GM18508 (cell line): ENCODE data around the gene FBXO44.
"Not testable (repeated sequence)": the region's sequence is repeated elsewhere in the genome, so short reads cannot be mapped to it uniquely, and the experiment has no call there.

Experiments
- ATAC-seq: cut with Tn5 transposase; IDR thresholded peaks from one replicate; pipeline ENCODE4 v1.9.1; 2021; ENCODE audit warnings: moderate number of reproducible peaks; ENCODE audit not compliant: insufficient read depth, unreplicated experiment

FBXO44 gene

DNA sequence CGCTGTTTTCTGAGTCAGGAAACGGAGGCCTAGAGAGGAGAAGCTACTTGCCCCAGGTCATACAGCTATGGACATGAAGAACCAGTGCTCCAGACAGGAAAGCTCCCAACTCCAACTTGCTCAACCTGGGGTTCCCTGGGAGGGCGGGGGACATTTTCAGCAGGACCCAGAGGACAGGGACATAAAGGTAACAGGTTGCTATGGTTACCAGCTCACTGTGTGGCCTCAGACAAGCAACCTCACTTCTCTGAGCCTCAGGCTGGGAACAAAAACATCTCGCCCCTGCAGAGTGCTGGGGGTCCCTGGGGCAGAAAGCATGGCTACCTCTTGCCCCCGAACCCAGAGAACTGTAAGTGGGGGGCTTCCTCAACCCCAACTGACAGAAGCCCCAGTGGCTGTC, 16.6 kb upstream of the FBXO44 start:
- ATAC-seq, result no peak

DNA sequence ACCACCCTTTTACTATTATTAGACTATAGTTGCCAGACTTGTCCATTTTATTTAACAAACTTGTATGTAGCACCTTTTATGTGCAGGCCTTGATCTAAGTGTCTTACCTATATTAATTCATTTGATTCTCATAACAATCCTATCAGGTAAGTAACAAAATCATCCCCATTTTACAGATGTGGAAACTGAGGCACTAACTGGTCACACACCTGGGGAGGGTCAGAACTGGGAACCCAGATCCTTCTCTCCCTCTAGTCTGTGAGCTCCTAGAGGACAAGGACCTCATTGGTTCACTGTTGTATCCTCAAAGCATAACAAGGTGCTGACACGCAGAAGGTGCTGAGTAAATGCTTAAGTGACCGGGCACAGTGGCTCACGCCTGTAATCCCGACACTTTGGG, 15.3 kb upstream of the FBXO44 start:
- no peak for ATAC-seq

DNA sequence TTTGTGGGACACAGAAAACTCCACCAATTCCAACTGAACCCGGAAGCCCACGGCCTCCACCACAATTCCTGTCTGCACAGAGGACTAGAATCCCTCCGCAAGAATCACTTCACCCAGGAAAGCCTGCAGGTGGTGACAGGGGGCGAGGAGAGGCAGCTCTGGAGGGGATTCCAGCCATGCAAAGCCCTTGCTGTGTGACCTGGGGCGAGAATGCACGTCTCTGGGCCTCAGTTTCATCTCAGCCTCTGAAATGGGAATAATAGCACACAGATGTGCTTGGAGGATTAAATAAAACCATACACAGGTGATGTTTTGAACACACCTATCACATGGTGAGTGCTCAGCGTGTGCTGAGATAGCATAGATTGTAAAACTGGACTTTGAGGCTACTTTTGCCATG, 14.6 kb upstream of the FBXO44 start:
- no peak for ATAC-seq

DNA sequence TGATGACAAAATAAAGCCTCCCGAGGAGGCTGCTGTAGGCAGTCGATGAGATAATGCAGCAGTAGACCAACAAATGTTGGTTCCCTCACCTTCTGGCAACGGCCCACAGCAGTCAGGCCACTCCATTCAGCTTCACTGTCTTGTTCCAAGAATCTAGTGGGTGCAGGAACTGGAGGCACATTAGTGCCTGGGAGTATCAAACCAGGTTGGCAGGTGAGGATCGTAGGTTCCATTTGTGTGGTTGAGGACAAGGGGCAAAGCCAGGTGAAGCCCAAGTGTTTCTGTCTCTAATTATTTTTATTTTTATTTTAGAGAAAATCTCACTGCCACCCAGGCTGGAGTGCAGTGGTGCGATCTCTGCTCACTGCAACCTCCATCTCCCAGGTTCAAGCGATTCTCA, 13.7 kb upstream of the FBXO44 start:
- no peak for ATAC-seq

DNA sequence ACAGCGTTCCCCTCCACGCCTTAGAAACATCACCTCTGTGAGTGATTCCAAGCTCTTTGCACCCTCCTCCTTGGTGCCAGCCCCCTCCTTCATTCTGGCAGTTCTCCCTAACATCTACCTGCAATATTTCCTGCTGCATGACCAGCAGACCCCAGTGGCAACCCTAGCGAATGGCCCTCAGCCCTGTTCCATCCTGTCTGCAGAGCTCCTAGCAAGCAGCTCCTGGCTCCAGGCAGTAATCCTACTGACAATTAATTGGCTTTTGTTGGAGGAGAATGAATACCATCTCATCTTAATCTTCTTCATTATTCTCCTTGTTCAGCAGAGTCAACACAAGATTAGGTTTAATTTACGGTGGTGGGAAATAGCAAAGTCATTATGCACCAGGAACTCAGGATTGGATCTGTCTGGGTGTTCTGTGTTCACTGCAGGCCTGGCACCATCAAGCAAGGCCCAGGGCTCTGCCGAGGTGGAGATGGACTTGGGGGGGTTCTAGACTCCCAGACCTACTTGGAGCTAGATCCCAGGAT, 12.8 kb upstream of the FBXO44 start:
- no peak for ATAC-seq

DNA sequence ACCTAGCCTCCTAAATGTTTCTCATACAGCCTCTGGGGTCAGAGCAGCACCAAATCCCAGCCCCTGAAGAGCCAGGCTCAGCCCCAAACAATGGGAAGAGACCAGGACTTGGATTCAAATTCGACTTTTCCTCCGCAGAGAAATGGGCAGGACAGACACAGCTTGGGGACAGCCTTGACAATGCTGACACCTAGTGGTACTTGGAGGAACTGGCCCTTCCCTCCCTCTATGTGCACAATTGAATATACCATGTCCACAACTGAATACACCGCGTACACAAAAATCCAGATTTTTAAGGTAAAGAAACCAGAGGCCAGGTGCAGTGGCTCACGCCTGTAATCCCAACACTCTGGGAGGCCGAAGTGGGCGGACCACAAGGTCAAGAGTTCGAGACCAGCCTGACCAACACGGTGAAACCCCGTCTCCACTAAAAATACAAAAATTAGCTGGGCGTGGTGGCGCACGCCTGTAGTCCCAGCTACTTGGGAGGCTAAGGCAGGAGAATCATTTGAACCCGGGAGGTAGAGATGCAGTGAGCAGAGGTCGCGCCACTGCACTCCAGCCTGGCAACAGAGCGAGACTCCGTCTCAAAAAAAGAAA, 12.2 kb upstream of the FBXO44 start:
- not testable (repeated sequence) for ATAC-seq

DNA sequence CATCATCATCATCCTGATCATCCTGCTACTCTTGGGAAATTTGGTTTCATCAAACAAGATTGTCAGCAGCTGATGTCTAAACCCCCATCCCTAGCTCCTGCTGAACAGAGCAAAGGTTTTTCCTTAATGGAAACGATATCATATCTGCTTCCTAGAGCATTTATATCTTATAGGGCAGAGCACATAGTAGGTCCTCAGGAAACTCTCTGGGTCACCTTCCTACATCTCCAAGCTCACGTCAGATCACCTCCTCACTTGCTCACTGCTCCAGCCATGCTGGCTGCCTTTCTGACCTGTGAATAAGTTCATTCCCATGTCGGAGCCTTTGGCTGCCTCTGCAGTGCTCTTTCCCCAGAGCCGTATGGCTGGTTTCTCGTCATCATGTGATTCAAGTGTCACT, 10.9 kb upstream of the FBXO44 start:
- ATAC-seq, result no peak

DNA sequence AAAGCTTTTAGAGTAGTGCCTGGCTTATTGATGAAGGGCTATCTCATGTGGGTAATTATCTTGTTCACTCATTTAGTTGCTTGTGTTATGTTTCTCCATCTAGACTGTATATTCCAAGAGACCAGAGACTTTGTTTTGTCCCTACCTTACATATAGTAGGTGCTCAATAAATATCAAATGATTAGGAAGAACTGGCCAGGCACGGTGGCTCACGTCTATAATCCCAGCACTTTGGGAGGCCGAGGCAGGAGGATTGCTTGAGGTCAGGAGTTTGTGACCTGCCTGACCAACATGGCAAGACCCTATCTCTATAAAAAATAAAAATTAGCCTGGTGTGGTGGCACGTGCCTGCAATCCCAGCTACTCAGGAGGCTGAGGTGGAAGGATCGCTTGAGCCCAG, 9.4 kb upstream of the FBXO44 start:
- no peak for ATAC-seq

DNA sequence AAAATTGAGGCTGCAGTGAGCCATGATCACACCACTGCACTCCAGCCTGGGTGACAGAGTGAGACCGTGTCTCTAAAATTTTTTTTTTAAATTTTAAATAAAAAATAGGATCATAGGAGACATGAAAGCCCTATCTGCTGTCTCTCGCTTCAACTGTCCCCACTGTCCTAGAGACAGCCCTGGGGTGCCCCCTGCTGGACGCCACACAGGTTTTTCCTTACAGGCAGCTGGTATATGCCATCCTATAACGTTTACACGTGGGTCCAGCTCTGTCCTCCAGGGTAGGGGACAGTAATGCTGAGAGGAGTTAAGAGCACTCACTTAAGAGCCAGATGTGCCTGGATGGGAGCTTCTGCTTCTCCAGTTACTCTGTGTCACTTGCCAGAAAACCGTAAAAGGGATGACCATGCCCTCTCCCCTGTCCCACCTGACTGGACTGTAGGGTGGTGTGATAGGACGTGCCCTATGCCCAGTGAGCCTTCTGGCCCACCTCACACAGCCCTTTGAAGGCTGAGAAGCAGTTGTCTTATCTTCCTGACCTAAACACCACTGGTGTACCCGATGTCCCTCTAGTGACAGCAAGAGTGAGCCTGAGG, 8.9 kb upstream of the FBXO44 start:
- no peak for ATAC-seq

DNA sequence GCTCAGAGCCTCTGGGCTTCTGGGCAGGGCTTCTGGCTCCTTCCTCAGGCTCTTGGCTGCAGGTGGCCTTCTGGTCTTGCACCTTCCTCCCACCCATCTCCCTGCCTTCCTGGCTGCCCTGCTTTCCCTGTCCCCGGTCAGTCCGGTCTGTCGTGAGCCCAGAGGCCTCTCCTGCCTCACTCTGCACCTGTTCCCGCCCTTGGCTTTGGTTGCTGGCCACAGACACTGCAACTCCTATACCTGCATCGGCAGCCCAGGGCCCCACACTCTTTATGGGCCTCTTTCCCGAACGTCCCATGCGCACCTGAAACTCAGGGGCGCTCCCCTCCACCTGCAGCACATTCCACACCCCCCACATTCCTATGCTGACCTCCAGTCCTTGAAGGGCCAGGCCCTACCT, 8.4 kb upstream of the FBXO44 start:
- ATAC-seq, result no peak

DNA sequence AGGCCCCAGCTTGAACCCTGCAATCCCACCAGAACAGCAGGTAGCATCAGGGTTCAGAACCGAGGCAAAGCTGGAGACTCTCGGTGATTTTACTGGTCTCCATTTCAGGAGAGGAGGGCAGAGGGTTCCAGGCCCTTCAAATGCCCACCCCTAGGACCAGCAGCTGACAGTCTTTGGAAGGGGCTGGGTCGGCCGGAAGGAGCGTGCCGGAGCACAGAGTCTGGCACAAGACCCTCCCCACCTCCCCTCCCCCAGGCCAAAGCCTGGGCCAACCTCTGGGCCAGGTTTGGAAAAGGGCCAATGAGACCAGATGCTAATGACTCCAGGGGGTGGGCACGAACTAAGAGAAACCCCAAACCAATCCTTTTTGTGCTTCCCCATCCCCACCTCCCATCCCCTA, 7.3 kb upstream of the FBXO44 start:
- no peak for ATAC-seq

DNA sequence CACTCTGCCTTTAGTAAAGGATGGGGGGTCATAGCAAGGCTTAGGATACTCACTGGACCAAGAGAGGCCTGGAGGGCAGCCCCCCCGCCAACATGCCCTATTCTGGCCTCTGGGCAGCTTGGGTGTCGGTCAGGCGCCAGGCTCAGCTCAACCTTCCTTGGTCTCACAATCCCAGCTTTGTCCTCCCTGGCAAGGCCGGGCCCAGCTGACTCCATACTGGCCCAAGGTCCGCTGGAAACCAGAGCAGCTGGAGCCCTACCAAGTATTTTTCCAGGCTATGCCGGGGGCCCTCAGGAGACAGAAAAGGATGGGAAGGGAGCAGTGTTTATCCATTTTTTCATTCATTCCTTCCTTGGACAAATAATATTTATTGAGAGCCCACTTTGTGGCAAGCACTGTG, 6.6 kb upstream of the FBXO44 start:
- ATAC-seq, result no peak

DNA sequence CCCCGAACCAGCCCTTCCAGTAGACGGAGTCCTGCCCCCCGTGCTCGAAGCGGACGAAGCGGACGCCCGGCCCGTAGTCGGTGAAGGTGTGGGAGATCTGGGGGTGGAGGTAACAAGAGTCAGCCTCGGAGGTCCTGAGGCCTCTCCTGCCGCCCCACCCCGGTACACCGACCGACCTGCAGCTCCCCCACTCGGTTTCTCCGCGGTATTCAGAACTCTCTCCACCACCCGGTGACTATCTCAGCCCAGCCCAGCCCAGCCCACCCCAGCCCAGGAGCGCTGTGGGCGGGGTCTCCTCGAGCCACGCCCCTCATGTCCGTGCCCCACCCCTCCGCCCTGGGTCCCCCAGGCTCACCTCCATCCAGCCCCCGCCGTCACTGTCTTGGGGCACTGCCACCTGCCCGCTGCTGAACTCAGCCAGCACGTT, 5.9 kb upstream of the FBXO44 start:
- no peak for ATAC-seq

DNA sequence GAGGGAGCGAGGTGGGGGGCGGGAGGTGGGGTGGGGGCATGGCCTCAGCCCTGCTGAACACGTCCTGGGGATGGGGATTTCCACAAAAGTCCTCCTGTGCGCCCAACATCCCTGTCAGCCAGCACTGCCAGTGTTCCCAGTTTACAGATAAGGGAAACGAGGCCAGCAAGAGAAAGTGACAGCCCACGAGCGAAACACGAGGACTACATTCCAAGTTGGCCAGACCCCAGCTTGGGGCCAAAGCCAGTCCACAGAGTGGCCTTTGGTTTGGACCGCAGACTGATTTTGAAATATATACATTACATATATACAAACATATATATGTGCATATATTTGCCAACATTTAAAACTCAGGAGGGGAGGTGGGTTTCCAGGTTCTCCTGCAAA, 5.4 kb upstream of the FBXO44 start:
- no peak for ATAC-seq

DNA sequence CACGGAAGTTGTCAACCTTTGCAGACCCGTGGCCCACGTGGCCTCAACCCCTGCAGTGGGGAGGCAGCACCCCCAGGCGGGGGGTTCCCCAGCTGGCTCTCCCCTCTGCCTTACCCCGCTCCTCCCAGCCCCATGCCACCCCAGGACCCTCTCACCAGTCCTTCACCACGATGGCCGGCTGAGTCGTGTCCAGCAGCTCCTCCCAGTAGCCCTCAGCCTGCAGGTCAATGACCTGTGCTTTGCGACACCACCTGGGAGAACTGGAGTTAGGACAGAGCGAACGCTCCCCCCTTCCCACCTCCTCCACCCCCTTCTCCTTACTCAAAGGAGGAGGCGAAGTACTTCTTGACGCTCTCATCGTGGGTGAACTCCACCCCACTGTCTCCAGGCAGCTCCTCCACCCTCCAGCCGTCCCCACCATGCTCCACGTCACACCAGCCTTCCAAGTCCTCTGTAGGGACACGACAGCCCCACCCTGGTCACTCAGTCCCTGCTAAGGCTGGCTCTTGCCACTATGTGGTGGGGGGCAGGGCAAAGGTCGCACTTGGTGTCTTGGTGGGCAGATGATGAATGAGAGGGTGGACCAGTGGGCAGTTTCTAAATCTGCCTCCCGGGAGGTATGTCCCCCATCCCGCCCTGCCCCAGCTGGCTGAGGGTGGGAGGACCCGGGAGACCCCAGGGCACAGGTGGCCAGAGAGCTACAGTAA, 4.9 kb upstream of the FBXO44 start:
- ATAC-seq, result no peak

DNA sequence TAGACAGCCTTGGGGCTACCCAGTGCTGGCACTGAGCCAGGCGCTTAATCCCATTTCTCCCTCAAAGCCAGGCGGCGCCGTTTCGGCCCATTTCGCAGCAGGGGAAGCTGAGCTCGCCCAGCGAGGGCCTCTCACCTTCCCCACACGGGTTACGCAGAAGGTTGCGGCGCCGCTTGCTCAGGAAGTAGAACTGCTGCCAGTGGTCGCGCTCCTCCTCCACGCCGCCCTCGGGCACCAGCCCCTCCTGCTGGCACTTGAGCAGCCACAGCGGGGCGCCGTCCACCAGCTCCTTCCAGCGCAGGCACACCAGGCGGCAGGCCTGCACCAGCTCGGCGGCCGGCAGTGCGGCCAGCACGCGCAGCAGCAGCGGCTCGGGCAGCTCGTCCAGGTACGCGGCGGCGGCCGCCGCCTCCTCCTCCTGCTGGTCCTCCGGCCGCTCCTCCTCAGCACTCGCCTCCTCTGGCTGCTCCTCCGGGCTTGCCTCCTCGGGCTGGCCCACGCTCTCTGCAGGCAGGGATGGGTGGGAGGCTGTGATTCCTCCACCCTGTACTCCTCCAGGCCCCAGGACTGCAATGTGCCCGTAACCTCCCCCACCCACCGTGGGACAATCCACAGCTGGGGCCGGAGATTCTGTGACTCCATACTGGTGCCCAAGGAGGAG, 4.2 kb upstream of the FBXO44 start:
- ATAC-seq, result no peak

DNA sequence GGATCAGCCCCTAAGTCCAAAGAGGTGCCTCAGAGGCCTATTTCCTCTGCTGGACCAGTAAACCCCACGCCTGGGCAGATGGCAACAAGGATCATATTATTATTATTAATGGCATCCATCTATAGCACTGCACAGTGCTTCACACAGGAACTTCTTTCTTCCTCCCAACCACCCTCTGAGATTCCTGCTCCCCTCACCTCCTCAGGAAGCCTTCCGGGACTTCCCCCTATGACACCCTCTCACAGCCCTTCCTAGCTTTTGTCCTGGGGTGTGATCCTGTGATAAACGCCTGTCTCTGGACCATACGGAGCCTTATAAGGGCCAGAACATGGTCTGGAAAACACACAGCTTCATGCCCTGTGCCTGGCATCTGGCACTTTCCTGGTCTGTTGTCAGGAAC, 3.7 kb upstream of the FBXO44 start:
- ATAC-seq, result no peak

DNA sequence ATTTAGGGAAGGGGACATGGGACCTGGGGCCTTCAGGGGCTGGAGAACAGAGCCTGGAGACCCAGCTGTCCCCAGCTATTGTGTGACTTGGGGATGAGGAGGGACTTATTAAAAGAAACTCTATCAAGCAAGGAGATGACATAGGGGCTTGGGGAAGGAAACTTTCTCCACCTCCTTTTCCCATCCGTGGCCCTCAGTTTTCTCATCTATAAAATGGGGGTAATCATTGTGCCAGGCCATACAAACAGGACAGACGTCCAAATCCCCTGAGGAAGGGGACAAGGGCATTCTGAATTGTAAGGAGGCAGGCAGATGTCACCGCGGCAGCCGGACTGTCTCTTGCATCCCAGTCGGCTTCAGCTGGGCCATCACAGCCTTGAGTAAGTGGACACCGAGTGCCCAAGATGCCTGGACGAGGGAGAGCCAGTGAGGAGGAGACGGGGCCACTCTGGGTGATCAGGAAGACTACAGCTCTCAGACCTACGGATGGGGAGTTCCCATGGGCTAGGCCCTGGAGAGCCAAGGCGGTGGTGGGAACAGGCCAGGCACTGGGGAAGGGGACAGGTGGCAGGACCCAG, 2.4 kb upstream of the FBXO44 start:
- no peak for ATAC-seq

DNA sequence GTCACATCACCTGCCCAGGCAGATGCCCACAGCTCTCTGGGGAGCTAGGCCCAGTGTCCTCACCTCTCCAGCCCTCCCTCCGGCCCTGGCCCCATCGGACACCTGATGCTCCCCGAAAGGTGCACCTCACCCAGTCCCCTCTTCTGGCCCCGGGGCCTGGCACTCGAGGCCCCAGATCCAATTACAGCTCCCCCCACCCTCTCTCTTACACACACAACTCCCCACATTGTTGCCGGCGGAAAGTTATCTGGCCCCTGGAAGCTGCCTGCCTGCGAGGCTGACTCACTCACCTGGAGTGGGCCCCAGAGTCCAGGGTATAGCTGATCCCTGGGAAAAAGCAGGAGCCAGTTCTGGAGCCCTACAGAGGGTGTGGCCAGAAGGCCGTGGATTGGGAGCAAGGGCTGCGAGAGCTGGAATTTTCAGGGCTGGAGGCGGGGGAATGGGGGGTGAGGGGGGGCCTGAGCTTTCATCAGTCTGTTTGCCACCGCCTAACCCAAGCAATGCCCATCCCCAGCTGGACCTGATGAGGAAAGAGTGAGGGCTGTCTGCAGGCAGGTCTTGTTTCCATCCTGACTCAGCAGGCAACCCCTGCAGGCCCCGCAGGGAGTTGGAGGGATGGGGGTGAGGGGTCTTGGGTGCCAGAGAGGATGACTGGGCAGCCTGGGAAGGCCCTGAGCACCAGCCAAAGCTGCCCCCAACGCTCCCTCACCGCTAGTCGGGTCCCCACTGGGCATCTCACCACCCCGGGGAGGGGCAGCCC, 1.4 kb upstream of the FBXO44 start:
- ATAC-seq, result no peak

DNA sequence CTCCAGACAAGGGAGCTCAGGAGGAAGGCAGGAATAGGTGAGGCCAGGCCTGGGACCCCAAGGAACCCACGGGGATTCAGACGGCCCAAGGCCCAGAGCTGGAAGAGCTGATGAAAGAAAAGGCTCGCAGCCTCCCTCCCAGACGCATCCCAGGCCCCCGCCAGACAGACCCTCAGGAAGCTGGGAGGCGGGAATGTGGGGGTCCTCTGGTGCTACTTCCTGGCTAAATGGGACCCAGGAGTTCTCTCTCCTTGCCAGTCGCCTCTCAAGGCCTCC, 878 bp upstream of the FBXO44 start:
- ATAC-seq, result no peak
